PC-3 (cell line): ENCODE results near the gene CFAP161.

Source experiments
- CTCF ChIP-seq: fragments of 300-600 bp; sonication (generic); conservative IDR thresholded peaks from 2 replicates; pipeline ENCODE4 v1.5.1; 2017; ENCODE audit warnings: antibody characterized with exemption, low read depth, mild to moderate bottlenecking, low read length
- EZH2 ChIP-seq: fragments of 300-600 bp; sonication (generic); IDR thresholded peaks from one replicate; pipeline ENCODE4 v1.6.1; 2017; ENCODE audit warnings: antibody characterized with exemption, mild to moderate bottlenecking, low read length; ENCODE audit not compliant: unreplicated experiment
- EZH2phosphoT487 ChIP-seq: fragments of 300-600 bp; sonication (generic); IDR thresholded peaks from 2 replicates; pipeline ENCODE4 v1.6.1; 2018; ENCODE audit warnings: mild to moderate bottlenecking, antibody characterized with exemption, low read length, borderline replicate concordance

GRCh38 chr15:81151389-81151788 lies 17.3 kb downstream of the CFAP161 start:
- TF ChIP-seq CTCF (no peak), EZH2 (no peak), EZH2phosphoT487 (no peak)
